Trophoblast cell (in vitro differentiated cells and primary cell): Measurements from ENCODE around the gene ADAMTSL2.

Experiments used
- DNase-seq, 2 donors: peaks; one replicate each; pipeline ENCODE4 v3.0.0-alpha.2; 2016
- H2AFZ ChIP-seq: 2 replicates; pipeline ENCODE4 v1.6.1; 2013; ENCODE audit warnings: low read length, moderate library complexity, mild to moderate bottlenecking; ENCODE audit not compliant: insufficient read depth, poor library complexity
- H2AK5ac ChIP-seq: 2 replicates; pipeline ENCODE4 v1.6.1; 2013; ENCODE audit warnings: mild to moderate bottlenecking, low read length
- H2BK120ac ChIP-seq: 2 replicates; pipeline ENCODE4 v1.6.1; 2013; ENCODE audit warnings: low read length, mild to moderate bottlenecking, moderate library complexity; ENCODE audit not compliant: insufficient read depth, poor library complexity
- H2BK12ac ChIP-seq: 2 replicates; pipeline ENCODE4 v1.6.1; 2013; ENCODE audit warnings: mild to moderate bottlenecking, low read length, moderate library complexity
- H2BK5ac ChIP-seq: 2 replicates; pipeline ENCODE4 v1.6.1; 2013; ENCODE audit warnings: low read length, low read depth, moderate library complexity, mild to moderate bottlenecking; ENCODE audit not compliant: poor library complexity
- H3K14ac ChIP-seq: 2 replicates; pipeline ENCODE4 v1.6.1; 2013; ENCODE audit warnings: mild to moderate bottlenecking, low read length
- H3K18ac ChIP-seq: 2 replicates; pipeline ENCODE4 v1.6.1; 2013; ENCODE audit warnings: mild to moderate bottlenecking, low read length
- H3K23ac ChIP-seq: 2 replicates; pipeline ENCODE4 v1.6.1; 2013; ENCODE audit warnings: low read length
- H3K27ac ChIP-seq: 2 replicates; pipeline ENCODE4 v1.5.1; 2013; ENCODE audit warnings: low read depth, mild to moderate bottlenecking, inconsistent platforms, low read length, moderate library complexity
- H3K27me3 ChIP-seq: 2 replicates; pipeline ENCODE4 v1.6.1; 2013; ENCODE audit warnings: inconsistent platforms, mild to moderate bottlenecking, low read length, moderate library complexity; ENCODE audit not compliant: insufficient read depth
- H3K36me3 ChIP-seq, 2 experiments: 1 replicate in 1 of 2; 2 replicates in 1 of 2; pipeline ENCODE4 v1.6.1; 2013; ENCODE audit warnings: low read length in 2 of 2, mild to moderate bottlenecking in 2 of 2, moderate library complexity in 1 of 2; ENCODE audit not compliant: insufficient read depth in 2 of 2, control insufficient read depth in 1 of 2
- H3K4ac ChIP-seq: 2 replicates; pipeline ENCODE4 v1.6.1; 2013; ENCODE audit warnings: low read depth, mild to moderate bottlenecking, low read length, moderate library complexity
- H3K4me1 ChIP-seq, 2 experiments: 1 replicate in 1 of 2; 2 replicates in 1 of 2; pipeline ENCODE4 v1.6.1; 2013; ENCODE audit warnings: low read length in 2 of 2, mild to moderate bottlenecking in 2 of 2, moderate library complexity in 1 of 2; ENCODE audit not compliant: insufficient read depth in 2 of 2, control insufficient read depth in 1 of 2
- H3K4me2 ChIP-seq: 2 replicates; pipeline ENCODE4 v1.6.1; 2013; ENCODE audit warnings: inconsistent platforms, mild to moderate bottlenecking, low read length, moderate library complexity
- H3K4me3 ChIP-seq: 2 replicates; pipeline ENCODE4 v1.5.1; 2013; ENCODE audit warnings: mild to moderate bottlenecking, low read depth, low read length, inconsistent platforms
- H3K79me1 ChIP-seq: one replicate; pipeline ENCODE4 v1.6.1; 2013; ENCODE audit warnings: low read length
- H3K79me2 ChIP-seq: 2 replicates; pipeline ENCODE4 v1.6.1; 2013; ENCODE audit warnings: low read length, mild to moderate bottlenecking; ENCODE audit not compliant: control insufficient read depth, insufficient read depth, poor library complexity
- H3K9ac ChIP-seq: 2 replicates; pipeline ENCODE4 v1.6.1; 2013; ENCODE audit warnings: mild to moderate bottlenecking, low read length
- H3K9me3 ChIP-seq: 2 replicates; pipeline ENCODE4 v1.6.1; 2013; ENCODE audit warnings: low read depth, mild to moderate bottlenecking, control low read depth, inconsistent platforms, low read length; ENCODE audit not compliant: insufficient read depth
- H4K12ac ChIP-seq: 2 replicates; pipeline ENCODE4 v1.6.1; 2013; ENCODE audit warnings: low read depth, mild to moderate bottlenecking, low read length, moderate library complexity
- H4K8ac ChIP-seq: 2 replicates; pipeline ENCODE4 v1.6.1; 2013; ENCODE audit warnings: low read depth, mild to moderate bottlenecking, low read length, moderate library complexity
- H4K91ac ChIP-seq: one replicate; pipeline ENCODE4 v1.6.1; 2013; ENCODE audit warnings: low read depth, mild to moderate bottlenecking, low read length, moderate library complexity
- WGBS: extraction: QIAGEN DNeasy Blood & Tissue Kit; methylation state at CpG from one replicate; pipeline ENCODE4 v1.1.7; 2013; ENCODE audit warnings: missing lambda C conversion rate; ENCODE audit not compliant: insufficient read length, insufficient coverage; ENCODE audit errors: extremely low coverage; 5-methylcytosine and 5-hydroxymethylcytosine counted together

The ADAMTSL2 gene

DNA sequence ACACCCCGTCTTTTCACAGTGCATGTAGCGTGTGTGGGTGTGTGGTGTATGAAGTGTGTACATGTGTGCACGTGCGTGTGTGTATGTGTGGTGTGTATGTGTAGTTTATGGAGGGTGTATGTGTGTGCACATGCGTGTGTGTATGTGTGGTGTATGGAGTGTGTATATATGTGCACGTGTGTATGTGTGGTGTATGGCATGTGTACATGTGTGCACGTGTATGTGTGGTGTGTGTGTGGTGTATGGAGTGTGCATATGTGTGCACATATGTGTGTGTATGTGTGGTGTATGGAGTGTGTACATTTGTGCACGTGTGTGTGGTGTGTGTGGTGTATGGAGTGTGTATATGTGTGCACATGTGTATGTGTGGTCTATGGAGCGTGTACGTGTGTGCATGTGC, 22.9 kb upstream of the ADAMTSL2 start:
- Histone ChIP-seq H3K9ac (no peak overlapping the region), H3K14ac (no peak overlapping the region), H3K79me2 (no peaks in the 10 kb centered on the region), H2AFZ (no peak overlapping the region), H3K9me3 (peaks cover 16% of the 10 kb centered on the region), H3K4me2 (no peak overlapping the region), H3K4ac (no peak overlapping the region), H3K27me3 (no peaks in the 10 kb centered on the region), H4K12ac (no peak overlapping the region), H3K4me1 (peaks cover 8 to 20% of the 10 kb centered on the region in 2 experiments), H4K91ac (no peak overlapping the region), H3K18ac (no peak overlapping the region), H3K4me3 (peak overlapping the region; percentile 46), H3K27ac (no peak overlapping the region), H4K8ac (no peak overlapping the region), H3K79me1 (no peaks in the 10 kb centered on the region), H3K23ac (peak overlapping the region; percentile 37), H3K36me3 (no peaks in the 10 kb centered on the region), H2BK120ac (no peak overlapping the region), H2BK12ac (no peak overlapping the region), H2BK5ac (no peak overlapping the region), H2AK5ac (no peak overlapping the region)
- DNase-seq: no peak
- WGBS: no CpG with 5 or more reads among the region's 10 CpGs

DNA sequence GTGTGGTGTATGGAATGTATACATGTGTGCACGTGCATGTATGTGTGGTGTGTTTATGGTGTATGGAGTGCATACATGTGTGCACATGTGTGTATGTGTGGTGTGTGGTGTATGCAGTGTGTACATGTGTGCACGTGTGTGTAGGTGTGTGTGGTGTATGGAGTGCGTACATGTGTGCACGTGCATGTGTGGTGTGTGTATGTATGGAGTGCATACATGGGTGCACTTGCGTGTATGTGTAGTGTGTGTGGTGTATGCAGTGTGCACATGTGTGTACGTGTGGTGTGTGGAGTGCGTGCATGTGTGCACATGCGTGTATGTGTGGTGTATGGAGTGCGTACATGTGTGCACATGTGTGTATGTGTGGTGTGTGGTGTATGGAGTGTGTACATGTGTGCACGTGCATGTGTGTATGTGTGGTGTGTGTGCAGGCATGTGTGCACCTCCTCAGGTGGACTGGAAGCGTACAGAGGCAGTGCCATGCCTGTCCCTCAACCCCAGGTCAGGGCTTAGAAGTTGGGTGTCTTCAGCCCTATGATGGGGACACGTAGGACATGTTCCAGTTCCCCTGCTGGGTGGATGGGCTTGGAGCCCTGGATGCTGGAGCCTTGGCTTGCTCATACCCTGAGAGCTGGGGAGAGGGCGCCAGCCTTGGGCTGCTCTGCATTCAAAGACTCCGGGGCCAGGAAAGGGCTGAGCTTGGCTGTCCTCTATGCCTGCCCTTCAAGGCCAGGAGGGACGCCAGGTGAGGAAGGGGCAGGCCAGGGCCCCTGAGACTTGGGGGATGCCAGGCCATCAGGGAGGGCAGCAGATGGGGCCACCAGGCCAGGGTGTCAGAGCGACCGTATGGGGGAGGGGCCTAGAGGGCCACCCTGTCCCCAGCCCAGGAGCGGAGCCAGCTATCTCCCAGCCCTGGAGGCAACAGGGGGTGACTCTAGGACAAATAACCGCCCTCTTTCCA, 22.0 kb upstream of the ADAMTSL2 start:
- Histone ChIP-seq H3K4me2 (no peak overlapping the region), H2AK5ac (no peak overlapping the region), H2BK120ac (no peak overlapping the region), H3K4me3 (peak overlapping the region; percentile 46), H3K9ac (peak overlapping the region; percentile 38), H2BK12ac (no peak overlapping the region), H4K8ac (no peak overlapping the region), H3K79me2 (no peaks in the 10 kb centered on the region), H3K27ac (no peak overlapping the region), H3K9me3 (peaks cover 14% of the 10 kb centered on the region), H3K79me1 (no peaks in the 10 kb centered on the region), H3K14ac (no peak overlapping the region), H3K4ac (no peak overlapping the region), H3K4me1 (peaks cover 8 to 17% of the 10 kb centered on the region in 2 experiments), H3K27me3 (no peaks in the 10 kb centered on the region), H3K18ac (no peak overlapping the region), H3K36me3 (no peaks in the 10 kb centered on the region), H2BK5ac (no peak overlapping the region), H4K12ac (no peak overlapping the region), H2AFZ (no peak overlapping the region), H3K23ac (peak overlapping the region; percentile 55), H4K91ac (no peak overlapping the region)
- no CpG with 5 or more reads among the region's 19 CpGs for WGBS
- no peak for DNase-seq

DNA sequence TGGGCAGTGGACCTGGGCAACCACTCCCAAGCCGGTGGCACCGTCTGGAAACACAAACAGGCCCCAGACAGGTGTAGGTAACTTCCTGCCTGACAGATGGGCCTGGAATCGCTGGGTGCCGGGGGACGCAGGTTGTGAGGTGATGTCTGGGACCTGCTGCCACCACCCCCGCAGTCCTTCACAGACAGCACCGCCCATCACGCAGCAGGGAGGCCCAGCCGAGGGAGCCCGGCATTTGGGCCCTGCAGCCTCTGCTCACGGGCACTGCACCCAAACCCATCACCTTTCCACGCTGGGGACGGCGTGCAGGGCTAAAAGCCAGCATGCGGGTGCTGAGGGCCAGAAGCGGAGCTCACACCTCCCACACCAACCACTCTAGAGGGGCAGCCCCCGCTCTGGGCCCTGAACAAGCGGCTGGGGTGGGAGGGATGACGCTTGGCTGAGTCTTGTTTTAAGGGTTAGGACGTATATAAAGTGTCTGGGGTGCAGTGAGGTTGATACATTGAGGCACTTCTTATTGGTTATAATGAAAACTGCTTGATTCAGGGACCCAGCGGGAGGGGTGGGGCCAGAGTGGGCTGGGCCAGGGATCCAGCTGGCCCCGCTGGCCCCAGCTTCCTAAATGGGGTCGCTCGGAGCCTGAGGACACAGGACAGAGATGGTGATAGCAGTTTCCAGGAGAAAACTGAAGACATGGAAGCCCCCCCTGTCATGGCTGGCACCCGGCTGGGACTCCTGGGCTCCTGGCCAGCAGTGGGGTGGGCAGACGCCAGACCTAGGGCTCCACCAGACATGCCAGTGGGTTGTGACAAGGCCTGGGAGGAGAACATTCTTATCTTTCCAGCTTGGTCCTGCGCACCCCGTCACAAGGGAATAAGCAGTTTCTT, 21.0 kb upstream of the ADAMTSL2 start:
- WGBS: no CpG with 5 or more reads among the region's 28 CpGs
- DNase-seq: no peak

DNA sequence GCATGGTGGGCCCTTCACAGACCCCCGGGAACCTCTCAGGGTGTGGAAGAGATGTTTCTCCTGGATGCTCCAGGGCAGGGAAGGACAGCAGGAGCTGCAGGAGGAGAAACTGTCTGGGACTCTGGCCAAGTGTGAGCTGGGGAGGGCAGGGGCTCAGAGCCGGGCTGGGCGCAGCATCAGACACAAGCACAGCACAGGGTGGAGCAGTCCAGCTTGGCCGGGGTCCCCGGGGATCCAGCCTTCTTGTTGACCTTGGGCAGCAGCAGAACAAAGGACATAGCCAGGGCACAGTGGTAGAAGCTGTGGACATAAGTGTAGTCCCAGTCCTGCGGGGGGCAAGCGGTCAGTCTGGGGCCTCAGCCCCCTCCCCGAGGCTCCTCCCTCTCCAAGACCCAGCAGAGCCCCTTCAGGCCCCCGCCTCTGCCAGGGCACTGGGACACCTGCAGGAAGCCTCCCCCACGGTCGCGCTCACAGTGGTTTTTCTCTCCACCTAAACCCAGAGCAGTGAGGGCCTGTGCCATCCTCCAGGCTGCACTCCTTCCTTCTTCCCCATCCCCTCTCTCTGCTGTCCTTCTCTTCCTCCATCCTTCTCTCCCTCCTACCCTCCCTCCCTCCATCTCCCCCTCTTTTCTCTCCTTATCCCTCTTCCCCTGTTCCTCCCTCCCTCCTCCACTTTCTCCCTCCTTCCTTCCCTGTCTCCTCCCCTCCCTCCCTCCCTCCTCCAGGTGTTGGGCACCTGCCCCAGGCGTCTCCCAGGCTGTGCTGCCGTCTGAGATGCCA, 19.9 kb upstream of the ADAMTSL2 start:
- no peak overlapping the region for H2BK5ac ChIP-seq
- H3K14ac ChIP-seq: no peak overlapping the region
- no peak overlapping the region for H2AK5ac ChIP-seq
- H2BK120ac ChIP-seq: no peak overlapping the region
- H3K23ac ChIP-seq: no peak overlapping the region
- no peak overlapping the region for H3K4me3 ChIP-seq
- H4K8ac ChIP-seq: no peak overlapping the region
- H3K79me2 ChIP-seq: no peaks in the 10 kb centered on the region
- H3K27ac ChIP-seq: no peak overlapping the region
- H3K27me3 ChIP-seq: no peaks in the 10 kb centered on the region
- no peak overlapping the region for H3K18ac ChIP-seq
- no peak overlapping the region for H4K91ac ChIP-seq
- WGBS: no CpG with 5 or more reads among the region's 14 CpGs
- no peak overlapping the region for H3K4ac ChIP-seq
- H3K9me3 ChIP-seq: peaks cover 14% of the 10 kb centered on the region
- H4K12ac ChIP-seq: no peak overlapping the region
- H3K79me1 ChIP-seq: no peaks in the 10 kb centered on the region
- peaks cover 3 to 10% of the 10 kb centered on the region in 2 experiments for H3K4me1 ChIP-seq
- H2BK12ac ChIP-seq: no peak overlapping the region
- no peak overlapping the region for H3K9ac ChIP-seq
- no peak overlapping the region for H2AFZ ChIP-seq
- DNase-seq: no peak
- H3K4me2 ChIP-seq: no peak overlapping the region
- no peaks in the 10 kb centered on the region for H3K36me3 ChIP-seq

More for the DNA sequence above, 21.0 kb upstream of the ADAMTSL2 start:
- Histone ChIP-seq H4K91ac (no peak overlapping the region), H3K14ac (no peak overlapping the region), H3K4me2 (no peak overlapping the region), H2BK5ac (no peak overlapping the region), H2BK12ac (no peak overlapping the region), H3K4me1 (peaks cover 8 to 17% of the 10 kb centered on the region in 2 experiments), H2AK5ac (no peak overlapping the region), H3K18ac (no peak overlapping the region), H3K36me3 (no peaks in the 10 kb centered on the region), H2BK120ac (no peak overlapping the region), H4K8ac (no peak overlapping the region), H2AFZ (no peak overlapping the region), H3K27ac (no peak overlapping the region), H3K9ac (no peak overlapping the region), H3K4me3 (no peak overlapping the region), H3K79me1 (no peaks in the 10 kb centered on the region), H3K27me3 (no peaks in the 10 kb centered on the region), H3K9me3 (peaks cover 14% of the 10 kb centered on the region), H3K4ac (no peak overlapping the region), H3K23ac (no peak overlapping the region), H4K12ac (no peak overlapping the region), H3K79me2 (no peaks in the 10 kb centered on the region)
